ENCODE data around the gene MAPKBP1. TPM values are rescaled to one million over a fixed set of nuclear protein-coding genes. Genes with fewer than 3 reads are reported as not detected.

The MAPKBP1 gene
- total RNA-seq, 1 donor, result 36.7 TPM

GRCh38 chr15:41820791-41821423 is 46.6 kb downstream of the MAPKBP1 start:
- DNase-seq (ENCODE audit: low read depth), result no peak
- no peak overlapping the region for H3K4me3 ChIP-seq (ENCODE audit: low read depth, low read length)
- TF ChIP-seq, protein P1, sequence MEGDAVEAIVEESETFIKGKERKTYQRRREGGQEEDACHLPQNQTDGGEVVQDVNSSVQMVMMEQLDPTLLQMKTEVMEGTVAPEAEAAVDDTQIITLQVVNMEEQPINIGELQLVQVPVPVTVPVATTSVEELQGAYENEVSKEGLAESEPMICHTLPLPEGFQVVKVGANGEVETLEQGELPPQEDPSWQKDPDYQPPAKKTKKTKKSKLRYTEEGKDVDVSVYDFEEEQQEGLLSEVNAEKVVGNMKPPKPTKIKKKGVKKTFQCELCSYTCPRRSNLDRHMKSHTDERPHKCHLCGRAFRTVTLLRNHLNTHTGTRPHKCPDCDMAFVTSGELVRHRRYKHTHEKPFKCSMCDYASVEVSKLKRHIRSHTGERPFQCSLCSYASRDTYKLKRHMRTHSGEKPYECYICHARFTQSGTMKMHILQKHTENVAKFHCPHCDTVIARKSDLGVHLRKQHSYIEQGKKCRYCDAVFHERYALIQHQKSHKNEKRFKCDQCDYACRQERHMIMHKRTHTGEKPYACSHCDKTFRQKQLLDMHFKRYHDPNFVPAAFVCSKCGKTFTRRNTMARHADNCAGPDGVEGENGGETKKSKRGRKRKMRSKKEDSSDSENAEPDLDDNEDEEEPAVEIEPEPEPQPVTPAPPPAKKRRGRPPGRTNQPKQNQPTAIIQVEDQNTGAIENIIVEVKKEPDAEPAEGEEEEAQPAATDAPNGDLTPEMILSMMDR (IDR thresholded peaks at IDR 0.05; ENCODE audit: insufficient read depth, low read depth, low read length), result no peak

- no peak overlapping the region for H3K4me3 ChIP-seq (ENCODE audit: low read depth, low read length)
- TF ChIP-seq, protein P1 (IDR thresholded peaks at IDR 0.05; ENCODE audit: insufficient read depth, low read depth, low read length), result no peak
- DNase-seq (ENCODE audit: low read depth), result no peak
Observed at GRCh38 chr15:41821831-41822230, 47.5 kb downstream of the MAPKBP1 start.

DNA sequence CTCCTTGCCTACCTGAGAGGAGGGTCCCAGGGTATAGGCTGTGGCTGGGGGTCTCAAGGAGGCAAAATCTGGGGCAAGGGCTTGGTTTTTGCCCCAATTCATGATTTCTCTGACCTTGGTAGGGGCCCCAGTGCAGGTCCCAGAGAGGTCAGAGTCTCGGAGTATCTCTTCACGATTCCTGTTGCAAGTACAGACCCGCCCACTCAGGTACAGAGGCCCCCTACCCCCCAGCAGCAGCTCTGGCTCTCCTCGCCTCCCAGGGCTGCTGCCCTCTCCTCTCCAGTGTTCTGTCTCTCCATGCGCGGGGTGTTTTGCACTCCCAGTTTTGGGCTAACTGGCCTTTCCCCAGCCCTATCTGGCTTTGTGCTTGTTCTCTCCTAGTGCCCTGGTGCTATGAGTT is 48.2 kb downstream of the MAPKBP1 start:
- TF ChIP-seq, protein P1 (IDR thresholded peaks at IDR 0.05; ENCODE audit: insufficient read depth, low read depth, low read length), result no peak
- DNase-seq (ENCODE audit: low read depth), result no peak
- H3K4me3 ChIP-seq (ENCODE audit: low read depth, low read length), result no peak overlapping the region

DNA sequence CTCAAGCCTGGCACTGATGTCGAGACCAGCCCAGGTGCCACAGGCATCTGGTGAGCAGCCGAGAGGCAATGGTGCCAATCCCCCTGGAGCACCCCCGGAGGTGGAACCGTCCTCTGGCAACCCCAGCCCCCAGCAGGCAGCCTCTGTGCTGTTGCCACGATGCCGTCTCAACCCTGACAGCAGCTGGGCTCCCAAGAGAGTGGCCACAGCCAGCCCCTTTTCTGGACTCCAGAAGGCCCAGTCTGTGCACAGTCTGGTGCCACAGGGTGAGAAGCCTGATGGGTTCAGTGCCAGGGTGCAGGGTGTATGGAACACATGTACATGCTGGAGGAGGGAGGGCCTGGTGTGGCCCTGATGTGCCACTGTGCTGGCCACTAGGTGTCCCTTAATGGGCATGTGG is 48.7 kb downstream of the MAPKBP1 start:
- no peak for DNase-seq (ENCODE audit: low read depth)
- TF ChIP-seq, protein P1 (IDR thresholded peaks at IDR 0.05; ENCODE audit: insufficient read depth, low read depth, low read length), result no peak

GRCh38 chr15:41823502-41823901 is 49.2 kb downstream of the MAPKBP1 start:
- no peak for DNase-seq (ENCODE audit: low read depth)
- TF ChIP-seq, protein P1 (IDR thresholded peaks at IDR 0.05; ENCODE audit: insufficient read depth, low read depth, low read length), result no peak
- H3K4me3 ChIP-seq (ENCODE audit: low read depth, low read length), result no peak overlapping the region

More for the DNA sequence above, 48.7 kb downstream of the MAPKBP1 start:
- no peak overlapping the region for H3K4me3 ChIP-seq (ENCODE audit: low read depth, low read length)

GRCh38 chr15:41824062-41824745 is 49.9 kb downstream of the MAPKBP1 start:
- DNase-seq (ENCODE audit: low read depth), result no peak
- TF ChIP-seq, protein P1 (IDR thresholded peaks at IDR 0.05; ENCODE audit: insufficient read depth, low read depth, low read length), result no peak
- H3K4me3 ChIP-seq (ENCODE audit: low read depth, low read length), result no peak overlapping the region
